Measurements from ENCODE around the gene COA1.
A peak's percentile ranks its signal among the peaks of the same experiment; 100 is the strongest.

COA1 gene

DNA sequence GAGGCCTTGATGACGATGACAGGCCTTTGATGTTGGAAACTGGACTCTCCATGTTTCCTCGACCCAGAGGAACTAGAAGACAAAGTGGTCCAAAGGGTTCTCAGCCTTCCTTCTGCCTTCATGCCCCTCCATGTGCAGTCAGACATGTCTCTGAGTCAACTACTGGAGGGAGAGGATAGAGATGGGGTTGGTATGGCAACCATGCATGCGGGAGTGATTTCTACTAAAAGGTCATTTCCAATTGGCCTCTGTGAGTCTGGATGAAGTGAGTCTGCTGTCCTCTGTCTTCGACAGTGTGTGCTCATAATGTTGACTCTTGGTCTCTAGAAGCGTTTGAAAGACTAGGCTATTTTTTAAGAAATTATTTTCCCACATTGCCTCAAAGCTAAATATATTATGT, 117.2 kb downstream of the COA1 start:
- H3K36me3 ChIP-seq (replicated peaks; ENCODE audit: insufficient read depth, low read length) = no peaks in the 10 kb centered on the region; the same call in 1 of the 2 replicates
- peaks cover 68% of the 10 kb centered on the region for H3K79me2 ChIP-seq (ENCODE audit: low read length)
- no peak overlapping the region for H3K9ac ChIP-seq (ENCODE audit: low read length)
- H4K20me1 ChIP-seq (ENCODE audit: insufficient read depth, low read length) = no peaks in the 10 kb centered on the region
- TF ChIP-seq EZH2 (optimal IDR thresholded peaks at IDR 0.05; ENCODE audit: low read depth, low read length) (no peak), EZH2phosphoT487 (IDR thresholded peaks at IDR 0.05; ENCODE audit: low read length) (no peak)
- TF ChIP-seq, protein P1, sequence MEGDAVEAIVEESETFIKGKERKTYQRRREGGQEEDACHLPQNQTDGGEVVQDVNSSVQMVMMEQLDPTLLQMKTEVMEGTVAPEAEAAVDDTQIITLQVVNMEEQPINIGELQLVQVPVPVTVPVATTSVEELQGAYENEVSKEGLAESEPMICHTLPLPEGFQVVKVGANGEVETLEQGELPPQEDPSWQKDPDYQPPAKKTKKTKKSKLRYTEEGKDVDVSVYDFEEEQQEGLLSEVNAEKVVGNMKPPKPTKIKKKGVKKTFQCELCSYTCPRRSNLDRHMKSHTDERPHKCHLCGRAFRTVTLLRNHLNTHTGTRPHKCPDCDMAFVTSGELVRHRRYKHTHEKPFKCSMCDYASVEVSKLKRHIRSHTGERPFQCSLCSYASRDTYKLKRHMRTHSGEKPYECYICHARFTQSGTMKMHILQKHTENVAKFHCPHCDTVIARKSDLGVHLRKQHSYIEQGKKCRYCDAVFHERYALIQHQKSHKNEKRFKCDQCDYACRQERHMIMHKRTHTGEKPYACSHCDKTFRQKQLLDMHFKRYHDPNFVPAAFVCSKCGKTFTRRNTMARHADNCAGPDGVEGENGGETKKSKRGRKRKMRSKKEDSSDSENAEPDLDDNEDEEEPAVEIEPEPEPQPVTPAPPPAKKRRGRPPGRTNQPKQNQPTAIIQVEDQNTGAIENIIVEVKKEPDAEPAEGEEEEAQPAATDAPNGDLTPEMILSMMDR (IDR thresholded peaks at IDR 0.05; ENCODE audit: low read length) = no peak
- no peak overlapping the region for H3K27ac ChIP-seq (ENCODE audit: low read length)
- H3K9me3 ChIP-seq (replicated peaks; ENCODE audit: insufficient read depth, low read length) = no peaks in the 10 kb centered on the region
- DNase-seq = no peak
- no peaks in the 10 kb centered on the region for H3K9me2 ChIP-seq (replicated peaks; ENCODE audit: insufficient read depth, low read length)
- no peak overlapping the region for H3K4me3 ChIP-seq (ENCODE audit: low read length)
- H3K4me1 ChIP-seq (ENCODE audit: low read length) = peaks cover 18% of the 10 kb centered on the region
- no peak overlapping the region for H3K4me2 ChIP-seq (ENCODE audit: low read depth, low read length)
- no peaks in the 10 kb centered on the region for H3K27me3 ChIP-seq (replicated peaks; ENCODE audit: insufficient read depth, low read length)
- H3F3A ChIP-seq (ENCODE audit: insufficient read depth, low read length) = 0 out of 2 replicates have a peak, but pooled peaks cover 11% of the 10 kb centered on the region
- no peak overlapping the region for H2AFZ ChIP-seq (ENCODE audit: low read length)

DNA sequence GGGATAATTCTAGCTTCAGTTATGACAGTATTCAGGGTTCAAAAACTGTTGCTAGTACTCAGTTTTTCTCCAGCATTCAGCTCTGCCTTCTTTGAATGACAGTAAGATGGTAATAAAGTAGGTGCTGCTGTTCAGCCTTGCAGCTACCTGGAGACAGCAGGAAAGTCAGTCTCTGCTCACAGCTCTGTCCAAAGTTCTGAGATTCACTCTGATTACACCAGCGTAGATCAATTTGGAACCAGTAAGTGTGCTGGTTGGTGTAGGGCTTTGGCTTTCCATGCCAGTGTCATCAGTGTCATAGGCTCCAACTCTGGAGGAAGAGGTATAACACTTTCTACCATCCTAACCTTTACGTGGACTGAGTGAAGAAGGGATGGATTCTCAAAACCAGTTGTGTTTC, 120.2 kb downstream of the COA1 start:
- no peak for DNase-seq
- Histone ChIP-seq H3K27ac (ENCODE audit: low read length) (peak overlapping the region; percentile 2; the same call in 1 of the 2 replicates), H3K4me2 (ENCODE audit: low read depth, low read length) (no peak overlapping the region), H3K79me2 (ENCODE audit: low read length) (peaks cover 72% of the 10 kb centered on the region), H3K4me3 (ENCODE audit: low read length) (no peak overlapping the region), H3K9ac (ENCODE audit: low read length) (no peak overlapping the region), H3K27me3 (replicated peaks; ENCODE audit: insufficient read depth, low read length) (no peaks in the 10 kb centered on the region), H2AFZ (ENCODE audit: low read length) (no peak overlapping the region), H3F3A (ENCODE audit: insufficient read depth, low read length) (0 out of 2 replicates have a peak, but pooled peaks cover 11% of the 10 kb centered on the region), H4K20me1 (ENCODE audit: insufficient read depth, low read length) (0 out of 2 replicates have a peak, but pooled peaks cover 3% of the 10 kb centered on the region), H3K36me3 (replicated peaks; ENCODE audit: insufficient read depth, low read length) (no peaks in the 10 kb centered on the region; the same call in 1 of the 2 replicates), H3K9me3 (replicated peaks; ENCODE audit: insufficient read depth, low read length) (no peaks in the 10 kb centered on the region), H3K4me1 (ENCODE audit: low read length) (peaks cover 18% of the 10 kb centered on the region), H3K9me2 (replicated peaks; ENCODE audit: insufficient read depth, low read length) (no peaks in the 10 kb centered on the region)
- TF ChIP-seq EZH2 (optimal IDR thresholded peaks at IDR 0.05; ENCODE audit: low read depth, low read length) (no peak), EZH2phosphoT487 (IDR thresholded peaks at IDR 0.05; ENCODE audit: low read length) (no peak)
- TF ChIP-seq, protein P1 (IDR thresholded peaks at IDR 0.05; ENCODE audit: low read length) = no peak

DNA sequence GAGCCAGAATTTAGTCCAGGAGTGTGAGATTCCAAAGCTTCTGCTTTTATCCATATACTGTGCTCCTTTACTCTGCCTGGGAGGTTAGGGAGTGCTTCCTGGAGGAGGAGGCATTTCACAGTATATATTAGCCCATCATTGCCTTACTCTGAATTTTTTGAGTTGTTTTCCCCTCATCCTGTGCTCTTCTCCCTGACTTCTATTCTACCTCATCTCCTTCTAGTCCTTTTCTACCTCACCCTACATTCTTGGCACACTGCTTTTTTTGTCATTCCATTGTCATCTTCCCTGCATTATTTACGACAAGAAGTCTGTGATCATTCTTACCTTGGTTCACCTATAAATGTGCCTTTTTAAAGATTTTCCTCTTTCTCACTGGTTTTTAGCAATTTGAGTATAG, 125.1 kb downstream of the COA1 start:
- H3F3A ChIP-seq (ENCODE audit: insufficient read depth, low read length) = 0 out of 2 replicates have a peak, but pooled peaks cover 6% of the 10 kb centered on the region

More for the DNA sequence above, 125.1 kb downstream of the COA1 start:
- H3K27ac ChIP-seq (ENCODE audit: low read length) = no peak overlapping the region
- no peaks in the 10 kb centered on the region for H3K27me3 ChIP-seq (replicated peaks; ENCODE audit: insufficient read depth, low read length)
- 0 out of 2 replicates have a peak, but pooled peaks cover 3% of the 10 kb centered on the region for H4K20me1 ChIP-seq (ENCODE audit: insufficient read depth, low read length)
- H3K79me2 ChIP-seq (ENCODE audit: low read length) = peaks cover 86% of the 10 kb centered on the region
- TF ChIP-seq EZH2 (optimal IDR thresholded peaks at IDR 0.05; ENCODE audit: low read depth, low read length) = no peak
- TF ChIP-seq, protein P1 (IDR thresholded peaks at IDR 0.05; ENCODE audit: low read length) = no peak
- no peak for TF ChIP-seq EZH2phosphoT487 (IDR thresholded peaks at IDR 0.05; ENCODE audit: low read length)
- DNase-seq = no peak
- no peak overlapping the region for H2AFZ ChIP-seq (ENCODE audit: low read length)
- H3K4me2 ChIP-seq (ENCODE audit: low read depth, low read length) = no peak overlapping the region
- peaks cover 21% of the 10 kb centered on the region for H3K4me1 ChIP-seq (ENCODE audit: low read length)
- no peaks in the 10 kb centered on the region for H3K9me2 ChIP-seq (replicated peaks; ENCODE audit: insufficient read depth, low read length)
- H3K36me3 ChIP-seq (replicated peaks; ENCODE audit: insufficient read depth, low read length) = no peaks in the 10 kb centered on the region; the same call in 1 of the 2 replicates
- no peaks in the 10 kb centered on the region for H3K9me3 ChIP-seq (replicated peaks; ENCODE audit: insufficient read depth, low read length)
- no peak overlapping the region for H3K4me3 ChIP-seq (ENCODE audit: low read length)
- no peak overlapping the region for H3K9ac ChIP-seq (ENCODE audit: low read length)
